Activated CD4-positive, alpha-beta T cell treated with anti-CD3 and anti-CD28 coated beads, Interleukin-2, amount 50 U/mL, for 48 hours (primary cell): ENCODE results near the gene LAPTM5.
"Not testable (repeated sequence)": the region's sequence is repeated elsewhere in the genome, so short reads cannot be mapped to it uniquely, and the experiment has no call there.

ENCODE experiments used
- DNase-seq, 2 experiments: peaks; one replicate each; pipeline ENCODE4 v3.0.0-alpha.2; 2020

LAPTM5 gene

GRCh38 chr1:30768830-30769718 is 11.5 kb upstream of the LAPTM5 start:
- DNase-seq: no peak

- DNase-seq: no peak
Observed at GRCh38 chr1:30768159-30768829, 10.7 kb upstream of the LAPTM5 start.

- DNase-seq: not testable (repeated sequence)
Observed at GRCh38 chr1:30766948-30767347, 9.4 kb upstream of the LAPTM5 start.

- peak in 1 of 2 experiments; percentile 37 for DNase-seq
Observed at GRCh38 chr1:30765556-30766434, 8.2 kb upstream of the LAPTM5 start.

- no peak for DNase-seq
Observed at GRCh38 chr1:30764939-30765555, 7.5 kb upstream of the LAPTM5 start.

GRCh38 chr1:30764396-30764795 is 6.8 kb upstream of the LAPTM5 start:
- no peak for DNase-seq

- no peak for DNase-seq
Observed at GRCh38 chr1:30763651-30764248, 6.2 kb upstream of the LAPTM5 start.

GRCh38 chr1:30762930-30763650 is 5.5 kb upstream of the LAPTM5 start:
- no peak for DNase-seq

- no peak for DNase-seq
Observed at GRCh38 chr1:30762152-30762929, 4.8 kb upstream of the LAPTM5 start.

GRCh38 chr1:30761381-30762151 is 4.0 kb upstream of the LAPTM5 start:
- DNase-seq: no peak

GRCh38 chr1:30760596-30761324 is 3.2 kb upstream of the LAPTM5 start:
- no peak for DNase-seq

GRCh38 chr1:30759718-30760281 is 2.2 kb upstream of the LAPTM5 start:
- DNase-seq: peak in 1 of 2 experiments; percentile 64

- peak in 1 of 2 experiments; percentile 62 for DNase-seq
Observed at GRCh38 chr1:30758785-30759380, 1.3 kb upstream of the LAPTM5 start.

GRCh38 chr1:30758121-30758688 is 631 bp upstream of the LAPTM5 start:
- no peak for DNase-seq

GRCh38 chr1:30756545-30757351 is 826 bp downstream of the LAPTM5 start:
- DNase-seq: peak; percentile 66 to 77

GRCh38 chr1:30756206-30756544 is 1.4 kb downstream of the LAPTM5 start:
- no peak for DNase-seq

- DNase-seq: no peak
Observed at GRCh38 chr1:30755746-30756145, 1.8 kb downstream of the LAPTM5 start.
